Measurements from ENCODE around the gene FAM13A.

Gene FAM13A

GRCh38 chr4:88753658-88754571, 303.1 kb downstream of the FAM13A start:
- TF ChIP-seq REST (IDR thresholded peaks at IDR 0.05; ENCODE audit: insufficient replicate concordance, low read depth) (no peak), CTCF (IDR thresholded peaks at IDR 0.05; ENCODE audit: insufficient read depth, low read length) (no peak)
- no peak for DNase-seq (ENCODE audit: low read depth in 1 of 2, low spot score in 1 of 2)
- no peaks in the 10 kb centered on the region for H3K27me3 ChIP-seq (ENCODE audit: insufficient read depth, poor library complexity, severe bottlenecking)
- H3K27ac ChIP-seq (replicated peaks), result no peak overlapping the region
- H3K4me3 ChIP-seq (replicated peaks; ENCODE audit: insufficient read depth, low read length), result no peak overlapping the region

GRCh38 chr4:88752754-88753153, 304.2 kb downstream of the FAM13A start:
- Histone ChIP-seq H3K4me3 (replicated peaks; ENCODE audit: insufficient read depth, low read length) (no peak overlapping the region), H3K27ac (replicated peaks) (no peak overlapping the region), H3K27me3 (ENCODE audit: insufficient read depth, poor library complexity, severe bottlenecking) (no peaks in the 10 kb centered on the region)
- DNase-seq (ENCODE audit: low read depth in 1 of 2, low spot score in 1 of 2), result no peak
- TF ChIP-seq REST (IDR thresholded peaks at IDR 0.05; ENCODE audit: insufficient replicate concordance, low read depth), result no peak
- no peak for TF ChIP-seq POLR2AphosphoS5 (IDR thresholded peaks at IDR 0.05; ENCODE audit: low read depth)

GRCh38 chr4:88752076-88752463, 304.9 kb downstream of the FAM13A start:
- no peak overlapping the region for H3K4me3 ChIP-seq (replicated peaks; ENCODE audit: insufficient read depth, low read length)
- DNase-seq (ENCODE audit: low read depth in 1 of 2, low spot score in 1 of 2), result no peak
- no peaks in the 10 kb centered on the region for H3K27me3 ChIP-seq (ENCODE audit: insufficient read depth, poor library complexity, severe bottlenecking)
- H3K27ac ChIP-seq (replicated peaks), result no peak overlapping the region
- TF ChIP-seq GABPA (IDR thresholded peaks at IDR 0.05; ENCODE audit: low read depth), result no peak

- no peak for DNase-seq (ENCODE audit: low read depth in 1 of 2, low spot score in 1 of 2)
- Histone ChIP-seq H3K4me3 (replicated peaks; ENCODE audit: insufficient read depth, low read length) (no peak overlapping the region), H3K27ac (replicated peaks) (no peak overlapping the region), H3K27me3 (ENCODE audit: insufficient read depth, poor library complexity, severe bottlenecking) (no peaks in the 10 kb centered on the region)
- TF ChIP-seq GABPA (IDR thresholded peaks at IDR 0.05; ENCODE audit: low read depth) (no peak), REST (IDR thresholded peaks at IDR 0.05; ENCODE audit: insufficient replicate concordance, low read depth) (no peak), CTCF (IDR thresholded peaks at IDR 0.05; ENCODE audit: insufficient read depth, low read length) (no peak), SPI1 (IDR thresholded peaks at IDR 0.05; ENCODE audit: borderline replicate concordance, low read depth) (no peak)
Measured at GRCh38 chr4:88751258-88752075, 305.5 kb downstream of the FAM13A start.

All from HL-60 (cell line).